ENCODE results near the gene ROPN1.

The ROPN1 gene

DNA sequence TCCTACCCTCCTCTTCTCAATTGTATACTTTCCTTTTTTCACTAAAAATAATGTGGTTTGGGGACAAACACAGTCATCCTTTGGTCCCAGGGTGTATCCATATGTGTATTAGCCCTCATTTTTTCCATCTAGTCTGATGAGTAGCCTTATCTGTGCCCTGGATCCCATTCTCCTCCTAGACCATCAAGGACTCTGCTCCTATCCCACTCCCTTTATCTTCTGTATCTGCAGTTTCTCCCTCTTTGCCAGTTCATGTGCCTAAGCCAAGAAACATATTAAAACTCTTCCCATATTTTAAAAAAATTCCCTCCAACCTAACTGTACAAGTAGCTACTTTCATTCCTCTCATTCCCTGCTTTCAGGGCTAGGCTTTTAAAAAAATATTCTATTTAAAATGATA is 56.1 kb downstream of the ROPN1 start:
- Histone ChIP-seq H3K27ac (ENCODE audit: extremely low read depth, low read depth, low read length) (no peak overlapping the region), H3K4me3 (ENCODE audit: low read depth, low read length) (no peak overlapping the region), H3K36me3 (ENCODE audit: control insufficient read depth in 2 of 2, insufficient read depth in 1 of 2, low read length in 2 of 2) (peaks cover 19 to 25% of the 10 kb centered on the region in 2 experiments), H3K4me1 (ENCODE audit: control insufficient read depth, insufficient read depth, low read length) (no peaks in the 10 kb centered on the region), H3K9me3 (ENCODE audit: control insufficient read depth, insufficient read depth, low read depth, low read length) (no peaks in the 10 kb centered on the region)
- POLR2A ChIA-PET: no interaction called here
- CTCF ChIA-PET: interaction anchor here (0.7 kb wide), 1 partner anchor 1176 kb away, joined by 3 read pairs; no protein-coding TSS in a partner anchor
- no peak for TF ChIP-seq ZNF555 (tag by site-specific recombination; conservative IDR thresholded peaks at IDR 0.05)
- TF ChIP-seq ZNF155 (tag by site-specific recombination; IDR thresholded peaks at IDR 0.05): no peak
- TF ChIP-seq ZNF76 (tag by site-specific recombination; IDR thresholded peaks at IDR 0.05; ENCODE audit: borderline replicate concordance, low read depth): no peak
- TF ChIP-seq ZNF544 (tag by site-specific recombination; IDR thresholded peaks at IDR 0.05): no peak
- TF ChIP-seq SP2 (tag by site-specific recombination; IDR thresholded peaks at IDR 0.05): no peak
- no peak for TF ChIP-seq ZNF548 (tag by site-specific recombination; IDR thresholded peaks at IDR 0.05)
- TF ChIP-seq ZNF175 (tag by site-specific recombination; IDR thresholded peaks at IDR 0.05): no peak
- TF ChIP-seq HIC1 (tag by site-specific recombination; IDR thresholded peaks at IDR 0.05): no peak
- no peak for TF ChIP-seq ZNF10 (tag by site-specific recombination; IDR thresholded peaks at IDR 0.05)

DNA sequence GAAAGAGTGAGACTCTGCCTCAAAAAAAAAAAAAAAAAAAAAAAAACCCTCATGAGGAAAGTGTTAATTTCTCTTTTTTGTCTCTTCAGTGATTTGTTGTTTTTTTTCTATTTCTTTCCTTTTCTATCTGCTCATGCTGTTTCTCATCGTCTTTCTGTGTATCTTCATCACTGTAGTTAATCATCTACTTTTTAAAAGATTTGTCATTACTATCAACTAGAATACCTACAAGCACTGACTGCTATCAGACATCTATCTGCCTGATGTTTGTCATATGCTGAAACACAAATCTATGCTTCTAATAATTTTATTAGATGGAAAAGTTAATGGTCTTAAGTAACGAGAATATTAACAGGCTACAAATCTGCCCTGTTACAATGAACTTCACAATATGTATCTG is 57.7 kb downstream of the ROPN1 start:
- Histone ChIP-seq H3K36me3 (ENCODE audit: control insufficient read depth in 2 of 2, insufficient read depth in 1 of 2, low read length in 2 of 2) (peaks cover 24 to 30% of the 10 kb centered on the region in 2 experiments), H3K27ac (ENCODE audit: extremely low read depth, low read depth, low read length) (no peak overlapping the region), H3K4me1 (ENCODE audit: control insufficient read depth, insufficient read depth, low read length) (no peaks in the 10 kb centered on the region), H3K4me3 (ENCODE audit: low read depth, low read length) (no peak overlapping the region), H3K9me3 (ENCODE audit: control insufficient read depth, insufficient read depth, low read depth, low read length) (no peaks in the 10 kb centered on the region)
- POLR2A ChIA-PET: no interaction called here
- no peak for TF ChIP-seq PRDM2 (tag by site-specific recombination; IDR thresholded peaks at IDR 0.05; ENCODE audit: borderline replicate concordance)
- CTCF ChIA-PET: no interaction called here

- Histone ChIP-seq H3K9me3 (ENCODE audit: control insufficient read depth, insufficient read depth, low read depth, low read length) (no peaks in the 10 kb centered on the region), H3K4me1 (ENCODE audit: control insufficient read depth, insufficient read depth, low read length) (no peaks in the 10 kb centered on the region), H3K36me3 (ENCODE audit: control insufficient read depth in 2 of 2, insufficient read depth in 1 of 2, low read length in 2 of 2) (peaks cover 36 to 44% of the 10 kb centered on the region in 2 experiments), H3K4me3 (ENCODE audit: low read depth, low read length) (no peak overlapping the region), H3K27ac (ENCODE audit: extremely low read depth, low read depth, low read length) (no peak overlapping the region)
- POLR2A ChIA-PET: no interaction called here
- TF ChIP-seq BCL6B (tag by site-specific recombination; IDR thresholded peaks at IDR 0.05): no peak
- no peak for TF ChIP-seq MYNN (tag by site-specific recombination; IDR thresholded peaks at IDR 0.05; ENCODE audit: borderline replicate concordance)
- no peak for TF ChIP-seq ZNF785 (tag by site-specific recombination; IDR thresholded peaks at IDR 0.05)
- TF ChIP-seq TRIM28 (IDR thresholded peaks at IDR 0.05; ENCODE audit: borderline replicate concordance, low read length): no peak
- TF ChIP-seq ZNF549 (tag by site-specific recombination; IDR thresholded peaks at IDR 0.05): no peak
- no peak for TF ChIP-seq ZBTB1 (tag by site-specific recombination; IDR thresholded peaks at IDR 0.05)
- no peak for TF ChIP-seq BCL11B (tag by site-specific recombination; IDR thresholded peaks at IDR 0.05; ENCODE audit: low read depth)
- CTCF ChIA-PET: no interaction called here
These were observed 61.5 kb downstream of the ROPN1 start for GRCh38 chr3:123930445-123930844.
